Globus pallidus (tissue), 1 donor: ENCODE data around the gene SIT1.
"Not testable (repeated sequence)": the region's sequence is repeated elsewhere in the genome, so short reads cannot be mapped to it uniquely, and the experiment has no call there.

Experiments
- DNase-seq: peaks from one replicate; pipeline ENCODE4 v3.0.0-alpha.2; 2015; ENCODE audit warnings: low spot score

SIT1 gene

DNA sequence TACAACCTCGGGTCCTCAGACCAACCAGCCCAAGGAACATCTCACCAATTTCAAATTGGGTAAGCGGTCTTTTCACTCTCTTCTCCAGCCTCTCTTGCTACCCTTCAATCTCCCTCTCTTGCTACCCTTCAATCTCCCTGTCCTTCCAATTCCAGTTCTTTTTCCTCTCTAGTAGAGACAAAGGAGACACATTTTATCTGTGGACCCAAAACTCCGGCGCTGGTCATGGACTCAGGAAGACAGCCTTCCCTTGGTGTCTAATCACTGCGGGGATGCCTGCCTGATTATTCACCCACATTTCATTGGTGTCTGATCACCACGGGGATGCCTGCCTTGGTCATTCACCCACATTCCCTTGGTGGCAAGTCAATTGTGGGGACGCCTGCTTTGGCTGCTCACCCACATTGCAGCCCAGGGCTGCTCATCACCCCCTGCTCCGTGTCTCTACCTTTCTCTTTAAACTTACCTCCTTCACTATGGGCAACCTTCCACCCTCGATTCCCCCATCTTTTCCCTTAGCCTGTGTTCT is 13.2 kb downstream of the SIT1 start:
- not testable (repeated sequence) for DNase-seq

- not testable (repeated sequence) for DNase-seq
Observed at GRCh38 chr9:35636877-35637246, 13.9 kb downstream of the SIT1 start.

DNA sequence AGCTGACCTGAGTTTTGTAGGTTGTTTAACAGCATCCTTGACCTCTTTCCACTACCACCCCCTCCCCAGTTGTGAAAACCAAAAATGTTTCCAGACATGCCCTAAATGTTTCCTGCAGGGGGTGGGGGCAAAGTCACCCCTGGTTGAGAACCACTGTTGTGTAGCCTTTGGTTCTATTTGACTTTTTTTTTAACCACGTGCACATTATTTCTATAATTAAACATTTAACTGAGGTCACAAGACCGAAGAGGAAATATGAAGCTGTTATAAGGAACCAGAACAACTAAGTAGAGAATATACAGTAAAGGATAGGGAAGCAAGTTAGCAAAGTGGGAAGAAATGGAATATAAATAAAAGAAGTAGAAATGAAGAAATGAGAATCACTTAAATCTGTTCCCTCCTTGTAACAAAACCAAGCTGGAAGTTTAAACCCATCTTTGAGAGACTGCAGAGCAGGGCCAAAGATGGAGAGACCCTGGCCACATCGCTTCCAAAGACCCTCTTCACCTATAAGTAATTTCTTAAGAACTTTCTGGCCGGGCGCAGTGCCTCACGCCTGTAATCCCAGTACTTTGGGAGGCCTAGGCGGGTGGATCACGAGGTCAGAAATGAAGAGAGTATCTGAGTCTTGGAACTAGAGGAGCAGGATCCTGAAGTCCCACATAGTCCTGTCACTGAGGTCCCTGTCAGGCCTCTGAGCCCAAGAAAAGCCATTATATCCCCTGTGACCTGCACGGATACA is 14.4 kb downstream of the SIT1 start:
- DNase-seq: no peak

DNA sequence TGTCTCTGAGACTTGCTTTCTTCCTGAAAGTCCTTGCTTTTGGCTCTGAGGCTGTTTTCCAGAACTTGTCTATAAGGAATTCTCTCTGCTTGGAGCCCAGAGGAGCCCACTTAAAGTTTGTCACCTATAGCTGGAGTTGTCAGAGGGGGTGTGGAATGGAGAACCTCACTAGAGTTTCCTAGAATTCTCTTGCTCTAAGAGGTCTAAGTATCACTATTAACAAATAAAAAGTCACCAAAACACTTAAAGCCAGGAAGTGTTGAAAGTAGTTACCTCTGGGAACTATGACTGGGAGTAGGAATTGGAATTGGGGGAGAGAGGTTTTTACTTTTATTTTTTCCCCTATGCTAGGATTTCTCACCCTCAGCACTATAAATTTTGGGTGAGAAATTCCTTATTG is 15.0 kb downstream of the SIT1 start:
- no peak for DNase-seq

DNA sequence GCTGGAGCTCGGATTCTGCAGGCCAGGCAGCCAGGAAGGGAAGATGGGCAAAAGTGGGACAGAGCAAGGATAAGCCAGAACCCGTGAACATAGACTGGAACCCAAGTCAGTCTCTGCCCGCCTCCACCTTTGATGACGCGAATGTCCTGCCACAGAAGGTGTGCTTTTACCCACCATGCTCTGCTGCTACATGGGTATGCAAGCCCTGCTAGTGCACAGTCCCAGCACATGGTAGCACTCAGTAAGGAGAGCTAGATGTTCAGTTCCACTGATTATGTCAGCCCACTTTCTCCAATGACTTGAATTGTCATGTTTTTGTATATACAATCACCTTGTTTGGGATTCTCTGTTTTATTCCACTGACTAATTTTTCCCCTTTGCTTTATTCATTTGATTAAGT is 21.1 kb downstream of the SIT1 start:
- DNase-seq: no peak

DNA sequence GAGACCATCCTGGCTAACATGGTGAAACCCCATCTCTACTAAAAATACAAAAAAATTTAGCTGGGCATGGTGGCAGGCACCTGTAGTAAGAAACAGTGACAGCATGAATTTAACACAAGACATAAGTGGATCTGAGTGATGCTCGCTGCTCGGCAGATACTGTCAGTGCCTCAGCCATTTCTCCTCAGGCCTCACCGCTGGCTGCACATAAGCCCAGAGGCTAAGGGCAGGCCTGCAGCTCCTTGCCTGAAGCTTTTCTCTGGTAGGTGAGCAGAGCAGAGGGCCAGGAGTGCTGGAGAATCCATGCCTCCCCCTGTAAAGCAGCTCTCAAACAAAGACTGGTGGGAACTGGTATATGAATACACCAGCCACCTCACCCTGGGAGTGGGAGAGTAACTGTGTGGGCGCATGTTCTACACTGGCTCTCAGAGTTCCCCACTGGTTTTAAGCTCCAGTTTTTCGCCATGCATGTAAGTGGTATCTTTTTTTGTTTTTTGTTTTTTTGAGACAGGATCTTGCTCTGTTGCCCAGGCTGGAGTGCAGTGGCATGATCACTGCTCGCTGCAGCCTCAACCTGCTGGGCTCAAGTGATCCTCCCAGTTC is 22.2 kb downstream of the SIT1 start:
- DNase-seq: no peak

DNA sequence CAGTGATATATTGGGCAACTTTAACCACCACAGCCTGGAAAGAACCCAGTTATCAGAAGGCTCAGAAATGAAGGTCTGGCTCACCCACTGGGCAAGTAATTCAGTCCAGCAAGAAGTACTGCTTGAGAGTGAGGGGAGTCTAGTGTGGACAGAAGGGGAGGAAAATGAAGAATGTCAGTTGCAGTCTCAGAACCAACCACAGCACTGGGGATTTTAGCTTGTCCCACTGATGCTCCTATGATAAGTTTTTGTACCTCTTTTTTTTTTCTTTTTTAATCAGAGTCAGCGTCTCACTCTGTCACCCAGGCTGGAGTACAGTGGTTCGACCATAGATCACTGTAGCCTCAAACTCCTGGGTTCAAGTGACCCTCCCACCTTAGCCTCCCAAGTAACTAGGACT is 23.2 kb downstream of the SIT1 start:
- no peak for DNase-seq

GRCh38 chr9:35619800-35620158 is 31.0 kb downstream of the SIT1 start:
- DNase-seq: no peak

GRCh38 chr9:35618854-35619799 is 31.6 kb downstream of the SIT1 start:
- no peak for DNase-seq

- DNase-seq: no peak
Observed at GRCh38 chr9:35618325-35618727, 32.4 kb downstream of the SIT1 start, which contains the start of gene CD72. CD72 (minus strand) TSS chr9:35618413; CDS start chr9:35618303, 110 bp downstream.

GRCh38 chr9:35617548-35617947 is 33.2 kb downstream of the SIT1 start:
- no peak for DNase-seq

DNA sequence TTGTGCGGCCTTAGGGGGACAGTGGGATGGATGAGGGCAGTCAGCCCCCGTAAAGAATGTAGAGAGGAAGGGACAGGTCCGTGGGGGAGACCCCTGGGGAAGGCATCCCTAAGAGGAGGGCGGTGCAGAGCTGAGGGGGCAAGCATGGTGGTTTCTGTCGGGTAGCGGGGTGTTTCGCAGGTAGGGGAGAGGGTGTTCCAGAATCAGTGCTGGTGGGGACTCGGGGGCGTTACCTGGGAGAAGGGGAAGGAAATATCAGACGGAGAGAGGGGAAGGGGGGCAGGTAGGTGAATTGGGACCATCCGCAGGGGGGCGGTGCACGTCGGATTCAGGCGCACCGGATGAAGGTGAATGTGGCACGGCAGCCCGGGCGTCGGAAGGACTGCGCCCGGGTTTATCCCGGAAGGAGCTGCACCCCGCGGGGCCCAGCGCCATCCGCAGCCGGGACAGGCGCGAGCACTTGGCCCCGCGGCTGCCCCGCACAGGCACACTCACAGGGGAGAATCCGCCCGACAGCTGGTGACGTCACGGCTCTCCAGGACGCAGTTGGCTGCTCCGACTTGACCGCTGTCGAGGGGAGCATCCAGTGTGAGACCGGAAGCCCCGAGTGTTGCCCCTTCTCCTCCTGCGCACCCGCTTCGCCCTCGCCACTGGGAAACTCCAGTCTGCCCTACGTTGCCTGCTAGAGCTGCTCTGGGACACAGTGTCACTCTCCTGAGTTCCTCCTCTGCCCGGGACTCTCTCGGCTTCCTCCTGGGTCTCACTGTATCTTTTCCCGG is 33.9 kb downstream of the SIT1 start:
- peak; percentile 37 for DNase-seq

GRCh38 chr9:35615981-35616680 is 34.6 kb downstream of the SIT1 start:
- DNase-seq: no peak

DNA sequence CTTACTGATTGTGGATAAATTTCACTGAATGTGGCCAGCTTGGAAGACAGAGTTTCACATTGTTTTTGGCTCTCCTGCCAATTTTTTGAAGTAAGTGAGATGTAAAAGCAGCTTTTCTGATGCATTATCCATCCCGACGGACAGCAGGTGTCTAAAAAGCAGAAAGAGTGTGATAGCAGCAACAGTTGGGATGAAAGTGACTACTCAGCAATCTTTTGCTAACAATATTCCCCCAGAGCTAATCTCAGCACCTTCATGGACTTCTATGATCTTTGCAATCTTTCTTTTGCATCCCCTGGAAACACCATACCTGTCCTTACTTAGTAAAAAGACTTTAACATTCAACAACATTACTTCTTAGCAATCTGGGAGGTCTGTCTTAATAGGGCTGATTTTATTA is 37.9 kb downstream of the SIT1 start:
- no peak for DNase-seq

- DNase-seq: not testable (repeated sequence)
Observed at GRCh38 chr9:35612066-35612465, 38.7 kb downstream of the SIT1 start.

GRCh38 chr9:35611230-35611797 is 39.4 kb downstream of the SIT1 start:
- DNase-seq: peak; percentile 58

GRCh38 chr9:35609820-35610163 is 40.9 kb downstream of the SIT1 start:
- DNase-seq: no peak

DNA sequence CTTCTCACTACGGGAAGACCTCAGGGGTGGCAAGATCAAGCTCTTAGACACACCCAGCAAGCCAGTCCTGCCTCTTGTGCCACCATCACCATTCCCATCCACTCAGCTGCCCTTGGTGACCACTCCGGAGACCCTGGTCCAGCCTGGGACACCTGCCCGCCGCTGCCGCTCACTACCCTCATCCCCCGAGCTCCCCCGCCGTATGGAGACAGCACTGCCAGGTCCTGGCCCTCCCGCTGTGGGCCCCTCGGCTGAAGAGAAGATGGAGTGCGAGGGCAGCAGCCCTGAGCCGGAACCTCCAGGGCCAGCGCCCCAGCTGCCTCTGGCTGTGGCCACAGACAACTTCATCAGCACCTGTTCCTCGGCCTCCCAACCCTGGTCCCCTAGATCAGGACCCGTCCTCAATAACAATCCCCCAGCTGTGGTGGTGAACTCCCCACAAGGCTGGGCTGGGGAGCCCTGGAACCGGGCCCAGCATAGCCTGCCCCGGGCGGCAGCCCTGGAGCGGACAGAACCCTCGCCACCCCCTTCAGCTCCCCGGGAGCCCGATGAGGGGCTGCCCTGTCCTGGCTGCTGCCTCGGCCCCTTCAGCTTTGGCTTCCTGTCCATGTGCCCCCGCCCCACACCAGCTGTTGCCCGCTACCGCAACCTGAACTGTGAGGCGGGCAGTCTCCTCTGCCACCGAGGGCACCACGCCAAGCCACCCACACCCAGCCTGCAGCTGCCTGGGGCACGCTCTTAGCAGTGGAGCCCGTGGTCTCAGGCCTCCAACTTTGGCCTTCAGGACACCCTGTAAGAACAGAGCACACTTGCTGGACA is 41.5 kb downstream of the SIT1 start:
- no peak for DNase-seq

- DNase-seq: no peak
Observed at GRCh38 chr9:35608221-35608620, 42.5 kb downstream of the SIT1 start.

DNA sequence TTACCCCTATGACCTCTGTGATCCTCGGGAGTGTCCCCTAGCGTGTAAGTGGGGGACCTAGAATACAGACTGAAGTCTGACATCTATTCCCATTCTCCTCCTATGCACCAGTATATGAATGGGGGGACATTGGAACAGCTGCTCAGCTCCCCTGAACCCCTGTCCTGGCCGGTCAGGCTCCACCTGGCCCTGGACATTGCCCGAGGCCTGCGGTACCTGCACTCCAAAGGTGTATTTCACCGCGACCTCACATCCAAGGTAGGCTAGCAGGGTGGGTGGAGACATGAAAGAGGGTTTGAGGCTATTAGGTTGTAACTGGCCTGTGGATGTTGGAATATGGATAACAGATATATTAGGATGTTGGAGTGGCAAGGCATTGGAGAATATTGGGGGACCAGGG is 44.0 kb downstream of the SIT1 start:
- DNase-seq: no peak
